Panc1 (cell line): Measurements from ENCODE around the gene PAAF1.
"Not testable (repeated sequence)": the region's sequence is repeated elsewhere in the genome, so short reads cannot be mapped to it uniquely, and the experiment has no call there.

Source experiments
- POLR2AphosphoS5 ChIP-seq: IDR thresholded peaks from 2 replicates; pipeline ENCODE4 v1.6.1; 2012; ENCODE audit warnings: mild to moderate bottlenecking, low read depth, low read length, moderate library complexity
- SIN3A ChIP-seq: IDR thresholded peaks from 2 replicates; pipeline ENCODE4 v1.6.1; 2012; ENCODE audit warnings: low read depth, mild to moderate bottlenecking, low read length, moderate library complexity, borderline replicate concordance; ENCODE audit not compliant: insufficient read depth
- TF ChIP-seq, protein P1 (sequence below): fragments of 450-650 bp; IDR thresholded peaks from 2 replicates; pipeline ENCODE4 v1.5.1; 2017; ENCODE audit warnings: mild to moderate bottlenecking

DNA sequence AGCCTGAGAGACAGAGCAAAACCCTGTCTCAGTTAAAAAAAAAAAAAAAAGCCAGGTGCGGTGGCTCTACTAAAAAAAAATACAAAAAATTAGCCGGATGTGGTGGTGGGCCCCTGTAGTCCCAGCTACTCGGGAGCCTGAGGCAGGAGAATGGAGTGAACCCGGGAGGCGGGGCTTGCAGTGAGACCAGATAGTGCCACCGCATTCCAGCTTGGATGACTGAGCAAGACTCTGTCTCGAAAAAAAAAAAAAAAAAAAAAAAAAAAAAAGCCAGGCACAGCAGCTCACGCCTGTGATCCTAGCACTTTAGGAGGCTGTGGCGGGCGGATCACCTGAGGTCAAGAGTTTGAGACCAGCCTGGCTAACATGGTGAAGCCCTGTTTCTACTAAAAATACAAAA, 3.6 kb downstream of the PAAF1 start:
- TF ChIP-seq, protein P1, sequence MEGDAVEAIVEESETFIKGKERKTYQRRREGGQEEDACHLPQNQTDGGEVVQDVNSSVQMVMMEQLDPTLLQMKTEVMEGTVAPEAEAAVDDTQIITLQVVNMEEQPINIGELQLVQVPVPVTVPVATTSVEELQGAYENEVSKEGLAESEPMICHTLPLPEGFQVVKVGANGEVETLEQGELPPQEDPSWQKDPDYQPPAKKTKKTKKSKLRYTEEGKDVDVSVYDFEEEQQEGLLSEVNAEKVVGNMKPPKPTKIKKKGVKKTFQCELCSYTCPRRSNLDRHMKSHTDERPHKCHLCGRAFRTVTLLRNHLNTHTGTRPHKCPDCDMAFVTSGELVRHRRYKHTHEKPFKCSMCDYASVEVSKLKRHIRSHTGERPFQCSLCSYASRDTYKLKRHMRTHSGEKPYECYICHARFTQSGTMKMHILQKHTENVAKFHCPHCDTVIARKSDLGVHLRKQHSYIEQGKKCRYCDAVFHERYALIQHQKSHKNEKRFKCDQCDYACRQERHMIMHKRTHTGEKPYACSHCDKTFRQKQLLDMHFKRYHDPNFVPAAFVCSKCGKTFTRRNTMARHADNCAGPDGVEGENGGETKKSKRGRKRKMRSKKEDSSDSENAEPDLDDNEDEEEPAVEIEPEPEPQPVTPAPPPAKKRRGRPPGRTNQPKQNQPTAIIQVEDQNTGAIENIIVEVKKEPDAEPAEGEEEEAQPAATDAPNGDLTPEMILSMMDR: not testable (repeated sequence)
- not testable (repeated sequence) for TF ChIP-seq POLR2AphosphoS5, SIN3A
